ENCODE results near the gene YPEL1. TPM values are rescaled to one million over a fixed set of nuclear protein-coding genes. Genes with fewer than 3 reads are reported as not detected.

The YPEL1 gene
- total and polyA plus RNA-seq, 10 of the 15 experiments (the other 5 are each of a cell fraction or from before 2014, with no cell fraction given) = 0.13 to 5.0 (median 1.6) TPM

GRCh38 chr22:21699643-21700042, 36.0 kb downstream of the YPEL1 start:
- in situ Hi-C loops (cut with MboI) (loop anchor here (25.0 kb wide), 1 partner anchor 1213 kb away; no protein-coding TSS in a partner anchor), intact Hi-C loops (cut with micrococcal nuclease; ENCODE audit: unreplicated experiment) (no loop called here)
- DNase-seq (ENCODE audit: low read depth, low spot score) (no peak), ATAC-seq (no peak), FAIRE-seq (no peak)
- no peak overlapping the region for H3K4me3 ChIP-seq
- H3K27me3 ChIP-seq (replicated peaks in 1 of 2; ENCODE audit: control insufficient read depth in 2 of 2, insufficient read depth in 2 of 2, low read length in 1 of 2) = no peaks in the 10 kb centered on the region
- ChIA-PET SMC1A (ENCODE audit: uncharacterized antibody, unreplicated experiment) (interaction anchor here (1.2 kb wide), 1 partner anchor 239 kb away, joined by 4 read pairs; no protein-coding TSS in a partner anchor), RAD21 (ENCODE audit: unreplicated experiment) (no interaction called here), CTCF (no interaction called here), POLR2A (no interaction called here)
- H3K4me1 ChIP-seq (ENCODE audit: control insufficient read depth, insufficient read depth, low read length) = no peaks in the 10 kb centered on the region
- peaks cover 7 to 17% of the 10 kb centered on the region in 2 experiments; a peak in 3 of 4 replicates for H3K36me3 ChIP-seq (ENCODE audit: control insufficient read depth in 2 of 2, insufficient read depth in 2 of 2, low read length in 1 of 2)
- no peak overlapping the region for H3K27ac ChIP-seq (ENCODE audit: control insufficient read depth, insufficient read depth)
- no peaks in the 10 kb centered on the region for H4K20me1 ChIP-seq (ENCODE audit: control insufficient read depth, insufficient read depth)
- no peak overlapping the region for H2AFZ ChIP-seq (ENCODE audit: control insufficient read depth, low read depth, low read length)
- no TSS peak for BruUV-seq (replicated peaks)
- no peak overlapping the region for H3K4me2 ChIP-seq (ENCODE audit: control insufficient read depth, insufficient read depth)
- no peaks in the 10 kb centered on the region for H3K9me3 ChIP-seq (replicated peaks; ENCODE audit: control insufficient read depth, insufficient read depth, low read length)
- no peaks in the 10 kb centered on the region for H3K79me2 ChIP-seq (ENCODE audit: control insufficient read depth, insufficient read depth, low read length)
- TF ChIP-seq, protein P1, sequence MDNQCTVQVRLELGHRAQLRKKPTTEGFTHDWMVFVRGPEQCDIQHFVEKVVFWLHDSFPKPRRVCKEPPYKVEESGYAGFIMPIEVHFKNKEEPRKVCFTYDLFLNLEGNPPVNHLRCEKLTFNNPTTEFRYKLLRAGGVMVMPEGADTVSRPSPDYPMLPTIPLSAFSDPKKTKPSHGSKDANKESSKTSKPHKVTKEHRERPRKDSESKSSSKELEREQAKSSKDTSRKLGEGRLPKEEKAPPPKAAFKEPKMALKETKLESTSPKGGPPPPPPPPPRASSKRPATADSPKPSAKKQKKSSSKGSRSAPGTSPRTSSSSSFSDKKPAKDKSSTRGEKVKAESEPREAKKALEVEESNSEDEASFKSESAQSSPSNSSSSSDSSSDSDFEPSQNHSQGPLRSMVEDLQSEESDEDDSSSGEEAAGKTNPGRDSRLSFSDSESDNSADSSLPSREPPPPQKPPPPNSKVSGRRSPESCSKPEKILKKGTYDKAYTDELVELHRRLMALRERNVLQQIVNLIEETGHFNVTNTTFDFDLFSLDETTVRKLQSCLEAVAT (IDR thresholded peaks at IDR 0.05) = no peak
- TF ChIP-seq ZZZ3 (IDR thresholded peaks at IDR 0.05; ENCODE audit: control insufficient read depth, insufficient read length, low read depth) (no peak), SMAD5 (IDR thresholded peaks at IDR 0.05; ENCODE audit: low read depth) (no peak)
- H3K9ac ChIP-seq (ENCODE audit: control insufficient read depth, insufficient read depth, low read length) = no peak overlapping the region
- 67% methylated on average over 3 of the region's 3 CpGs for WGBS (ENCODE audit: insufficient coverage, insufficient replicate concordance, low lambda C conversion rate, missing lambda C conversion rate)

- ChIA-PET SMC1A (ENCODE audit: uncharacterized antibody, unreplicated experiment) (no interaction called here), POLR2A (no interaction called here), CTCF (interaction anchor here (1.4 kb wide), 2 partner anchors 9 to 238 kb away, joined by 3 to 8 read pairs; no protein-coding TSS in a partner anchor), RAD21 (ENCODE audit: unreplicated experiment) (interaction anchor here (0.9 kb wide), 2 partner anchors 15 to 17 kb away, joined by 3 read pairs; no protein-coding TSS in a partner anchor)
- H2AFZ ChIP-seq (ENCODE audit: control insufficient read depth, low read depth, low read length) = no peak overlapping the region
- H3K9ac ChIP-seq (ENCODE audit: control insufficient read depth, insufficient read depth, low read length) = no peak overlapping the region
- H3K27ac ChIP-seq (ENCODE audit: control insufficient read depth, insufficient read depth) = no peak overlapping the region
- peaks cover 7 to 23% of the 10 kb centered on the region in 2 experiments; a peak in 3 of 4 replicates for H3K36me3 ChIP-seq (ENCODE audit: control insufficient read depth in 2 of 2, insufficient read depth in 2 of 2, low read length in 1 of 2)
- H3K4me3 ChIP-seq = no peak overlapping the region
- in situ Hi-C loops (cut with MboI) (no loop called here), intact Hi-C loops (cut with micrococcal nuclease; ENCODE audit: unreplicated experiment) (no loop called here)
- no peaks in the 10 kb centered on the region for H3K4me1 ChIP-seq (ENCODE audit: control insufficient read depth, insufficient read depth, low read length)
- 91% methylated on average over 22 of the region's 22 CpGs for WGBS (ENCODE audit: insufficient coverage, insufficient replicate concordance, low lambda C conversion rate, missing lambda C conversion rate)
- no peaks in the 10 kb centered on the region for H3K79me2 ChIP-seq (ENCODE audit: control insufficient read depth, insufficient read depth, low read length)
- no TSS peak for BruUV-seq (replicated peaks)
- DNase-seq (ENCODE audit: low read depth, low spot score) (no peak), FAIRE-seq (no peak), ATAC-seq (no peak)
- H3K4me2 ChIP-seq (ENCODE audit: control insufficient read depth, insufficient read depth) = no peak overlapping the region
- H3K27me3 ChIP-seq (replicated peaks in 1 of 2; ENCODE audit: control insufficient read depth in 2 of 2, insufficient read depth in 2 of 2, low read length in 1 of 2) = no peaks in the 10 kb centered on the region
- TF ChIP-seq NR2C2 (IDR thresholded peaks at IDR 0.05; ENCODE audit: borderline replicate concordance, control insufficient read depth, insufficient read length, low read depth) = peak; percentile 26
- TF ChIP-seq ZNF217 (IDR thresholded peaks at IDR 0.05) = no peak
- H3K9me3 ChIP-seq (replicated peaks; ENCODE audit: control insufficient read depth, insufficient read depth, low read length) = no peaks in the 10 kb centered on the region
- no peaks in the 10 kb centered on the region for H4K20me1 ChIP-seq (ENCODE audit: control insufficient read depth, insufficient read depth)
Observed at GRCh38 chr22:21698430-21699329, 36.9 kb downstream of the YPEL1 start.

Data from GM12878 (cell line).